Measurements from ENCODE around the gene CCR7.
A peak's percentile ranks its signal among the peaks of the same experiment; 100 is the strongest.

The CCR7 gene

DNA sequence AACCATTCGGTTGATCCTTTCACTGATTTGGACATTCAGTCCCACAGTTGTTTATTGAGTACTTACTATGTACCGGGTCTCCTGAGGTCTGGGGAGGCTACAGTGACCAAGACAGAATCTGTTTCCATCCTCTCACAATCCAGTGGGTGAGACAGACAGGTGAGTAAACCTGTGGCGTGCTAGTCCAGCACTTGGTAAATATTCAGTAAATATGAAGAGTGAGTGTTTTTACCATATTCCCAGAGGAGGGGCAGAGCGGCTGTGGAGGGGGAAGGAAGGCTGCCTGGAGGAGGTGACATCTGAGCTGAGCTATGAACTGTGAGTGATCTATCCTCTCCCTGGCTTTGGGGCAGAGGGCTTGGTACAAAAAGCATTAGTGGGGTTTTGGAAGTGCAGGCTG, 31.4 kb downstream of the CCR7 start:
- no peak for DNase-seq

DNA sequence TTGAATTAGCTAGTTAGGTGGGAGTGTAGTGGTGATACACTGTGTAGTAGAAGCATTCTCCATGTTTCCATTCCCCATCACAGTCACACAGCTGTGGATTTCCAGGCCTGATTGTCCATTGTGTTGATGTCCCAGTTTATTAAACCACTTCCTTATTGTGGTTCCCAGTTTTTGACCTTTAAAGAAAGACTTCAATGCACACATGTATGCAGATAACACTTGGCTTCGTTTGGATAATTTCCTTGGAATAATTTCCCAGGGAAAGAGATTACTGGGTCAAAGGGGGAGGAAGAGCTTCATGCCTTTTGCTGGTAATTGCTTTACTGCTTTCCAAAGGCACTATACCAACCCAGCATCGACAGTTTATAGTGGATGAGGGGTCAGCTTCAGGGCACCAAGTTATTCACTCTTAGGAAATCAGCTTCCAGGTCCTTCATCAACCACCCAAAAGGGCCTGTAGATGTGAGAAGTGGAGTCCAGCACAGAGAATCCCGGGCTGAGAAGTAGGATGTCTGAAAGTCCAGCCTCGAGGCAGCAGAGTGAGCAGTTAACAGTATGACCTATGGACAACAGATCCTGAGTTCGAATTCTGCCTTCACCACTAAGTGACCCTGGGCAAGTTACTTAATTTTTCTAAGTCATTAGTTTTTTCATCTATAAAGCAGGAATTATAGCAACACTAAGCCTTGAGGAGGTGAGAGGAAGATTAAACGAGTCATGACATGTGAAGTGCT, 32.6 kb downstream of the CCR7 start:
- DNase-seq: no peak

DNA sequence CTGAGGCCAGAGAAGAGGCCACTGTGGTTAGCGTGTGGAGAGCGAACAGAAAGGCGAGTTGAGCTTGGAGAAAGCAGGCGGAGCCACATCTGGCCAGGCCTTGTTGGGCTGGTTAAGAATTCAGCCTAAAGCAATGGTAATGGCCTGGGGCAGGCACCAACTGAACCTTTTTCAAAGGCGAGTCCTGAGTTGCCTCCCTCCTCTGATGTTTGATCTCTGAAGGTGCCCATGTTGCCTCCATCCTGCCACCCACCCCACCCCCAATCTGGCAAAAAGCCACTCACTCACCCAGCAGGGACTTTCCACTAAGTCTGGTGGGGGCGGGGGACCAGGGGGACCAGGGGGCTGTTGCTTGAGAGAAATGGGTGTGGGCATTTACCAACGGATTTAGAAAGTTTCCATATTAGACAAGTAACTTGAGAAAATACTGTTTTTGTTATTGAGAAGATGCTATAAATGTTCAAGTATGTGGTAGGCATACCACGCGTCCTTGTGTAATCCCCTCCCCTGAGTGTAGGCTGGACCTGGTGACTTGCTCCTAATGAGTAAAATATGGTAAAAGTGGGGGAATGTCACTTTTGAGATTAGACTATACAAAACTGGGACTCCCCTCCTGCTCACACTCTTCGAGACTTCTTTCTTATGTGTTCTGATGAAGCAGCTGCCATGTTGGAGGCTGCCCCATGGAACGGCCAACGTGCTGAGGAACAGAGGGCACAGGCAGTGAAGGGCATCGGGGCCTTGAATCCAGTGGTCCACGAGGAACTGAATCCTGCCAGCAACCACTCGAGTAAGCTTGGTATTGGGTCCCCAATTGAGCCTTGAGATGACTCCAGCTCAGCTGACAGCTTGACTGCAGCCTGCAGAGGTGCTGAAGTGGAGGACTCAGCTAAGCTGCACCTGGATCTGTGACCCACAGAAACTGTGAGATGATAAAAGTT, 34.0 kb downstream of the CCR7 start:
- DNase-seq: no peak

DNA sequence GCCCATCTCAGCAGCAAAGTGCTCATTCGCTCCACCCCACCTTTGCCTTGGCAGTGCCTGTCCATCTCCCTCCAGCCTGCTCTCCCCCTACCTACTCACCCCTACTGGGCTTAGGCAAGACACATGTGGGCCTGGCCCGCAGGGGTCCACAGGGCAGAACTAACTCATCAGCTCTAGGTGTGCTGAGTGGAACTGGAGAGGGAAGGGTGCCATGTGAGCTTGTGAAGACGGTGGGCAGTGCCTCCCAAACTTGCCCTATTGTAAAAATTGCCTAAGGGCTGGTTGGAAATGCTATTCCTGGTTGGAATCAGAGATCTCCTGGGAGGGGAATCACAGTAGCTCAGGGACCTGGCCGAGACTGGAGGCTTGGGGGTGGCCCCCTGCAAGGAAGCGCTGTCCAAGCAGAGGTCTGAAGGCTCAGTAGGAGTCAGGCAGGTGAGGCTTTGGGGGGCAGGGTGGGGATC, 34.7 kb downstream of the CCR7 start:
- no peak for DNase-seq

DNA sequence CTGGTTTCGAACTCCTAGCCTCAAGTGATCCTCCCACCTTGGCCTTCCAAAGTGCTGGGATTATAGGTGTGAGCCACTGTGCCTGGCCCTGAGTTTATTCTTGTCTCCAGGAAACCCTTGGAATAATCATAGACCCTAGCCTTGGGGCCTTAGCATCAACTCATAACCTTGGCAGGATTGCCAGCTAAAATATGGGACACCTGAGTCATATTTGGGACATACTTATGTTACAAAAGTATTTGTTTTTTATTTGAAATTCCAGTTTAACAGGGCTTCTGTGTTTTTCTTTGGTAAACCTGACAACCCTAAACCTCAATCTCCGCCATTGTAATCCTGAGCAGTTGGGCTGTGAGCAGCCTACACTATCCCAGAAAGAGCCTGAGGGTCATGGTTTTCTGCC, 35.3 kb downstream of the CCR7 start:
- DNase-seq: no peak

DNA sequence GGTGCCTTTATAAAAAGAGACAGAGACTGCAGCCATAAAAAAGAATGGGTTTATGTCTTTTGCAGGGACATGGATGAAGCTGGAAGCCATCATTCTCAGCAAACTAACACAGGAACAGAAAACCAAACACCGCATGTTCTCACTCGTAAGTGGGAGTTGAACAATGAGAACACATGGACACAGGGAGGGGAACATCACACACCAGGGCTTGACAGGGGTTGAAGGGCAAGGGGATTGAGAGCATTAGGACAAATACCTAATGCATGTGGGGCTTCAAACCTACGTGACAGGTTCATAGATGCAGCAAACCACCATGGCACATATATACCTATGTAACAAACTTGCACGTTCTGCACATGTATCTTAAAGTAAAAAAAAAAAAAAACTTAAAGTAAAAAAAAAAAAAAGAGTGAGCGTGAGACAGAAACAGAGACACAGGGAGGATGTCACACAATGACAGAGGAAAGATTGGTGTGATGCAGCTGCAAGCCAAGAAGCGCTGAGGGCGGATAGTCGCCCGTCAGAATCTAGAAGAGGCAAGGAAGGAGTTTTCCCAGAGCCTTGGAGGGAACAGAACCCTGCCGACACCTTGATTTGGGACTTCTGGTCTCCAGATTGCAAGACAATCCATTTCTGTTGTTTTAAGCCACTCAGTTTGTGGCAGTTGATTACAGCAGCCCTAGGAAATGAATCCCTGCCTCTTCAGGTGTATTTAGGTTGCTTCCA, 36.4 kb downstream of the CCR7 start:
- DNase-seq: no peak

DNA sequence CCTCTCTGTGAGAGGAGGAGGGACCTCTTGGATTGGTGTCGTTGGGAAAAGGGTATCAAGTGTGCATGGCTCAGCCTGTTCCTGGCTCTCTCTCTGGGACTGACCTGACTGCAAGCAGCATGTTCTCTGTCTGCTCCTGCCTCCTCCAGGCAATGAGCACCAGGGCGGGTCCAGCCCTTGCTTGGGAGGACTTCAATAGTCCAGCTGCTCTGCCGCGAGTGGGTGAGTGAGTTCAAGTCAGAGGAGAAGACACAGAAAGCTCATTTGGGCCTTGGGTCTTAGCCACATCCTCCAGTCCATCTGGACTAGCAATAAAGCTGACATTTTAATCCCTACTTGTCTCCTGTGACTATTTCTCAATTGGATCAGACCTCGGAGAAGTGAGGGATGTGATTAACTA, 38.6 kb downstream of the CCR7 start:
- no peak for DNase-seq

DNA sequence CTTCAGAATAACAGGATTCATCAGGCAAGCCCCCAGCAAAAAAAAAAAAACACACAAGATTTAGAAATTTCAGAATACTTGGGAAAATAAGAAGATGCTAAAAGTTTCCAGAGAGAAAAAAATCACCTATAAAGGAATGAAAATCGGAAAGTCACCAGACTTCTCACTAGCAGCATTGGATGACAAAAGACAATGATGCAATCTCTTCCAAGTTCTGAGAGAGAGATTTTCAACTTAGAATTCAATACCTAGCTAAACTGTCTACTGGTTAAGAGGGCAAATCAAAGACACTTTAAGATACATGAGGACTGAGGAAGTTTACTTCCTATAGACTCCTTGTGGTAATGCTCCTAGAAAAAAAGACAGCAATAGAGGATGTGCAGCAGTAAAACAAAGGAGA, 40.0 kb downstream of the CCR7 start:
- no peak for DNase-seq

DNA sequence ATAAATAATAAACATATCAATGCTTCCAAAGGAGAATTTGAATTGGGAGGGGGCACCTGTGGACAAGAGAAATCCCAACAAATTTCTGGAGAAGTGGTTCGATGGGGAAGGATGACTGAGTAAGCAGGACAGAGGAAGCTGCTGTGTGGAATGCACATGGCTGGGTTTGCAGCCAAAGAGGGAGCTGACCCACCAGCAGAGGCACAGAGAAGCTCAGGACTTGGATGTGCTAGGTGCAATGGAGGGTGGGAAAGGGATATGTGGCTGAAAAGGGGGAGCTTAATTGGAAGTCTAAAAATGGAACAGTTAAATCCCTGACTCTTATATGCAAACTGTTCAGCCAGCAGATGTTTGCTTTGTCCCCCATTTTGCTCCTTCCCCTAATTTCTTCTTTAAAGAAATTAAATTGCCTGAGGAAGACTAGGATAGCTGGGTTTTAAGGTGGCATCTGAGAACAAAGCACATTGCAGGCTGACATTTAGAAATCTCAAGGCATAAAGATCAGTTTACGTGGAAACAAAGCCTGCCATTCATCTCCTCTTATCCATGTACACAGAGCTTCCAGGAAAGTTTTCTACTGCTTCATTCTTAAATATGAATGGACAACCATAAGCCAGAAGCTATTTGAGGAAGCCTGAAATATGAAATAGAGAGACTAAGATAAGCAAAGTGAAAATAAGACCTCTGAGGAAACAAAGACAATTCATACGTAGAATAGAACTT, 40.9 kb downstream of the CCR7 start:
- DNase-seq: no peak

DNA sequence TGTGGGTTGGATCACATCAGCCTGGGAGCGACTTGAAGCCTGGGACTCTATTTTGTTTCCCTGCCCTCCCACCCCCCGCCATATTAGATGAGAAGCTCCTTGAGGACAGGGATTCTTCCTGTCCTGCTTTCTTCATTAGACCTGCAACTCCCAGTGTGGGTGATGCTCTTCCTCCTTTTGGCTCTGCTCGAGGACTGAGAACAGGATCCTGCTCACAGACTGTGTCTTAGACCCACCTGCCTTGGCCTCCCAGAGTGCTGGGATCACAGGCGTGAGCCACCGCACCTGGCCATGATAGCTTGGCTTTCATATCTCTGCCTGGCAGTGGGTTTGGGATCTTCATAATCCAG, 42.3 kb downstream of the CCR7 start:
- no peak for DNase-seq

DNA sequence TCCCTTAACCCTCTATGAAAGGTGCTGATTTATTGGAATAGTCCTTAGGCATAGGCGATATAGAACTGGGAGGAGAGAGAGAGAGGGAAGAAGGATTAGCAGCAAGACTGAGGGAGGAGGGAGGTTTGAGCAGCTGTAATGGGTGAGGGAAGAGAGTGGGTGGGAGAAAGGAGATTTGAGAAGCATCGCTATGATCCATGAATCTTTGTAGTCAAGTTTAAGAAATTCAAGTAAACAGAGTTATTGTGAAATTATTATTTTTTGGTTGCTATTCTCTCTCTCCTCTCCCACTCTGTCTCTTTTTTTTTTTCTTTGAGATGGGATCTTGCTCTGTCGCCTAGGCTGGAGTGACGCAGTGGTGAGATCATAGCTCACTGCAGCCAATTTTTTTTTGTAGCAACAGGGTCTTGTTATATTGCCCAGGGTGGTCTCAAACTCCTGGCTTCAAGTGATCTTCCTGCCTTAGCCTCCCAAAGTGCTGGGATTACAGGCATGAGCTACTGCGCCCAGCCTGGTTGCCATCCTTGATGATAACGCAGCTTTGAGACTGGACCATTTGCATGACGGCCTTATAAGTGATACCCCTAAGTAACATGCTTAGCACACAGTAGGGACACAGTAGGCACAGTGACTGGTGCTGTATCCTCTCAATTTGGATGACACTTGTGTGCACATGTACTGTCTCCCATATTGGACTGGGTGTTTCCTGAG, 42.9 kb downstream of the CCR7 start:
- DNase-seq: no peak

DNA sequence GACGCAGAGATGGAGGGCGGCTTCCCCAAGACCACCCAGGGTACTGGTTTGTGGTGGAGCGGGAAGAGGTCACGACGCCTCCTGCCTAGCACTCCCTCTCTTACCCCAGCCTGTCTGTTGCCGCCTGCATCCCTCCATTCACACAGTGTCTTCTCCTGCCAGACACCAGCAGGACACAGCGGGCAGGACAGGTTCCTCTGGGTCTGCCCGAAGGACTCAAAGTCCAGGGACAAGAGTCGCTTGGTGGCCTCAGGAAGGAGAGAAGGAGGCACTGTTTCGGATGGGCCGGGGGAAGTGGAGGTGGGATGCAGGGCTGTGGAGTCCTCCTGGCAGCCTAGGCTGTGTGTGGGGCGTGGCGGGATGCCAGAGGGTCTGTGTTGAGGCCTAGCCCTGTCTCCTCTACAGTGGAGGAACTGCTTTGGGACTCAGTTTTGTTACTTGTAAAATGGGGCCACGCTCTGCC, 44.2 kb downstream of the CCR7 start:
- no peak for DNase-seq

DNA sequence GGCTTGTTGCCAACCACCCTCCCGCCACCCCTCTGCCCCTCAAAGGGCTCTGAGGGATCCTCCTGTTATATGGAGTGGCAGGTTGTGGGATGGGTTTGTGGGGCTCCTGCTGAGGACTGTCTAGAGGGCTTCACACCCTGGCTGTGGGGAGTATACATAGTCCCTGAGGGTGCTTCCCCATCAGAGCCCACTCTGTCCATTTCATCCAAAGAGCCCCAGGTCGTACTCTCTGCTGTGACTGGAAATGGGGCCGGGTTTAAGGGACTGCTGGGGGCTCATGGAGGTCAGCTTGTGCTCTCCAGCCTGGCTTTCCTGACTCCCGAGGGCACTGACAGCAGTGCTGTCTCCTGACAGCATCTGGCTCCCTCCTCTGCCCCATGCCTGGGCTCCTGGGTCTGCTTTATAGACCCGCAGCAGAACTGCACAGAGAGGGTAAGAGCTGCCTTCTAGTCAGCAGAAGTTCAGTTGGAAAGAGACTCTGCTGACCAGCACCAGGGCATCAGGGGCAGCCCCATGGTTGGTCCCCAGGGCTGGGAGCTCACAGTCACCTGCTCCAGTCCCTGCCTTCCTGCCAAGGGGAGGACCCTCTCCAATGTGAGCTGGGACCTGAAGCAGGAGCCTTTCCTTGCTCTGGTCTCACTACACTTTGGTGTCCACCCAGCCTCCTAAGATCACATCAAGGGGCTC, 46.0 kb downstream of the CCR7 start:
- no peak for DNase-seq

DNA sequence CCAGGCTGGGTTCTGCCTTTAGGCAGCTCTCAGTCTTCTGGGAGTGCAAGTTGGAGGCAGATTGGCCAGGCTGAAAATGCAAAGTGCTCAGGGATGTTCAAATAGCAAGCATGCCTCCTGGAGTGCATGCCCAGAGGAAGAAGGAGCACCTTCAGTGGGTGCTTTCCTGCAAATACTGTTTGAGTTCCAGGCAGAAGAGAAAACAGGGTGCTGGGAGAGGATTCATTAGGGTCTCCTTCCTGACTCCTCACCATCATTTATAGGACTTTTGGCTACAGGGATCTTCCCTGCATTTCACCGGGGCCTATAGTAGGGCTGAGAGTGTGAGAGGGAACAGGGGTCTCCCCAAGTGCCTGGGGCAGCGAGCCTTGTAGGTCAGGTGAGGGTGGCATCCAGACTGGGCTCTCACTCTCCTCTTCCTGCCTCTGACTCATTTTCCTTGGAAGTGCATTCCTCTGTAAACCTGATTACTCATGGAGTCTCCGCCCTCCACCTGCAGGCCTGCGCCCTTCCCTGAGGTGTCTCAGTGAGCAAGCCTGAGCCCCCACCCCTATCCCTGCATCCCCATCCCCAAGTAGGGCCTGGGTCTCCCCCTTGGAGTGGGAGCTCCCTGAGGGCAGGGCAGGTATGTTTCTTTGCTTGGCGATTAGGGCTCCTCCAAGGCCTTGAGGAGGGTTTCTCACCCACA, 46.7 kb downstream of the CCR7 start:
- no peak for DNase-seq

DNA sequence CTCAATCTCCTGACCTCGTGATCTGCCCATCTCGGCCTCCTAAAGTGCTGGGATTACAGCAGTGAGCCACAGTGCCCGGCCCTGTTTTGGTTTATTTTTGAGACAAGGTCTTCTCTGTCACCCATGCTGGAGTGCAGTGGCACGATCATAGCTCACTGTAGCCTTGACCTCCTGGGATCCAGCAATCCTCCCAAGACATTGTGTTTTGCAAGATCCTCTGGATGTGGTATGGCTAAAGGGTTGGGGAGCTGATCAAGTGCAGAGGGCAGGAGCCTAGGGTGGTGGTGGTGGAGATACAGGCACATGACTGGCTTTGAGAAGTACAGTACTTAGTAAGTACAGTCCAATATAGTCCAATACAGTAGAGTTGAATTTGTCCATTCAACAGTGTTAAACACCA, 47.3 kb downstream of the CCR7 start:
- no peak for DNase-seq

DNA sequence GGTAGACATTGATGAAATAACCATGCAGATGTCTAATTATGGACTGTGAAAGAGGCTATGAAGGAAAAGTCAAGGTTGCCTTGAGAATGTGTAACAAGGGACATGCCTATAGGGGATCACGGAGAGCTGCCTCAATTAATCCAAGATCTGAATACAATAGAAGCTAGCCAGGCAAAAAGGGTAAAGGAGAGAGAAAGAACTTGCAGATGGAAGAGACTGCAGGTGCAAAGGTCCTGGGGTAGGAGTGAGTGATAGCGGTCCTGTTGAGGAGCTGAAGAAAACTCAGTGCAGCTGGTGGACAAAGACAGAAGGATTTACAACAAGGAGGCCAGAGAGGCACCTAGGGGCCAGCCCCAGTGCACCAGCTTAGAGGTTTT, 48.0 kb downstream of the CCR7 start:
- no peak for DNase-seq

DNA sequence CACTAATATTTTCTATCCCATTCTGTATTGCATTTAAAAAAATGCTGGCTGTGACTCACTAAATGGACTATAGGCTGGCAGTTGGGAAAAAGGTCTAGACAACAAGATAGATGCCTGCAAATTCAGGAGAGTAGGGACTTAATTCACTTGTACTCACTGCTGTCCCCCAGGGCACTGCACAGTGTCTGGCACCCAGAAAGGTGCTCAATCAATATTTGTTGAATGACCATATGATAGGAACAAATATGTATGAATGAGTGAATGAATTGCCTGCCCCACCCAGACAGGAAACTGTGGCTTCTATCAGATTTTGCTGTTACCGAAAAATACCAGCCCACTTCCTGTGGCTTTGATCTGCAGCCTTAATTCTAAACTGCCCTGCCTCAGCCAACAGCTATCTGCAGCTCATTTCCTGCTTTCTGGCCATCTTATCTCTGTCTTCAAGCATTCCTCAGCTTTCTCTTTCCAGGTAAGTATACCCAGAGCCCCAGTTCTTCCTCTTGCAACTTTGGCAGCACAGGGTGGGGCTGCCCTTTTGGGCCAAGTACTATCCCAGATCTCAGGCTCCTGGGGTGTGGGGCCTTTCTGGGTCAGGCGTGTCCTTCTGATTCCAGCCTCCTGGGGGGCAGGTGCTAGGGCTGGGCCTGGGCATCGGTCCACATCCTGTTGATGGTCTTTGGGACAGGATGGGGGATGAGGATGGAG, 48.5 kb downstream of the CCR7 start:
- DNase-seq: peak; percentile 40

DNA sequence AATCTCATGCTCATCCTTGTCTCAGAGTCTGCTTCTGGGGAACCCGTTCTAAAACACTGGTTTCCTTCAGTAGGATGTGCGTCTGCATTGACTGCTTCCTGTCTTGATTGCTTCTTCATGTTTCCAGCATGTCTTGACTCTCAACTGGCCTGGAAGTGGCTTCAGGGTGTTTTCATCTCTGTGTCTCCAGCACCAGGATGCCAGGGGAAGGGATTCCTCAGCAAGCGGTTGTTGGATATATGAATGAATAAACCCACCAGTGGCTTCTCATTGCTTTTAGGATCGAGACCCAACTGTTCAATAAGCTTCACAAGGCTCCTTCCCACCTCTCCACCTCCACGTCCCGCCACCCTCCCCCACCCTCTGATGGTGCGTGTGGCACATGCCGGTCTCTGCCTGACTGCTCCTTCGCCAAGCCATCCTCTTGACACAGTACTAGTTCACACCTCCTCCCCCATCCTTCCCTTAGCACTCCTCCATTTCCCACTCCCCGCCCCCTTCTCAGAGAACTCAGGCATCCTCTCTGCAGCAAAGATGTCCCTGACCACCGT, 49.7 kb downstream of the CCR7 start:
- no peak for DNase-seq

DNA sequence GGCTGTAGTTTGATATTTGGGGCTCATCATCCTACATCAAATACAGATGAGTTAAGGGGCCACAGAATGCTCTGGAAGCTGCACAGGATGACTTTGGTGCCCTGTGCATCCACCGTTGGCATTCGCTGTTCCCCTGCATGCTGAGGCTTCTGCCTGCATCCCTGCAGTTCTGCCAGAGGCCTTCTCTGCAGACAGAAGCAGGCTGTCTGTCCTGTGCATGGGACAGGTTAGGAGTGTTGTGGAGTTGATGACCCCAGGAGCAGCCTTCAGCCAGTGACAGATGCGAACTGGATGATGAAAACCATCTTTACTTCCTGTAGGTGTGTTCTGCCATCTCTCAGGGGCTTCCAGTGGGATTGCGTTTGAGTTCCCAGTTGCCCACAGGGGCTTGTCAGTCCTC, 50.3 kb downstream of the CCR7 start:
- no peak for DNase-seq
